ENCODE results near the gene ARAP2.

Gene ARAP2

GRCh38 chr4:36165631-36166005 lies 78.7 kb downstream of the ARAP2 start:
- Histone ChIP-seq H3K9ac (ENCODE audit: low read depth in 1 of 2, low read length in 2 of 2) (no peak overlapping the region), H3K36me3 (ENCODE audit: control insufficient read depth in 1 of 2, insufficient read depth in 2 of 2, low read length in 2 of 2) (peaks cover 5 to 22% of the 10 kb centered on the region in 2 donors), H3K27ac (ENCODE audit: low read depth, low read length) (no peak overlapping the region), H3K27me3 (ENCODE audit: control insufficient read depth in 1 of 2, insufficient read depth in 2 of 2, low read length in 2 of 2) (no peaks in the 10 kb centered on the region), H3K4me1 (ENCODE audit: control insufficient read depth in 1 of 2, insufficient read depth in 2 of 2, low read length in 2 of 2) (no peaks in the 10 kb centered on the region), H3K4me3 (ENCODE audit: low read depth in 1 of 2, low read length in 2 of 2) (no peak overlapping the region), H3K9me3 (ENCODE audit: control insufficient read depth in 1 of 2, low read length in 2 of 2) (no peaks in the 10 kb centered on the region)

GRCh38 chr4:36164900-36165630 lies 79.2 kb downstream of the ARAP2 start:
- H3K4me3 ChIP-seq (ENCODE audit: low read depth in 1 of 2, low read length in 2 of 2), result no peak overlapping the region
- H3K27me3 ChIP-seq (ENCODE audit: control insufficient read depth in 1 of 2, insufficient read depth in 2 of 2, low read length in 2 of 2), result no peaks in the 10 kb centered on the region
- no peaks in the 10 kb centered on the region for H3K9me3 ChIP-seq (ENCODE audit: control insufficient read depth in 1 of 2, low read length in 2 of 2)
- H3K36me3 ChIP-seq (ENCODE audit: control insufficient read depth in 1 of 2, insufficient read depth in 2 of 2, low read length in 2 of 2), result peaks cover 5 to 23% of the 10 kb centered on the region in 2 donors
- no peak overlapping the region for H3K27ac ChIP-seq (ENCODE audit: low read depth, low read length)
- H3K4me1 ChIP-seq (ENCODE audit: control insufficient read depth in 1 of 2, insufficient read depth in 2 of 2, low read length in 2 of 2), result no peaks in the 10 kb centered on the region
- H3K9ac ChIP-seq (ENCODE audit: low read depth in 1 of 2, low read length in 2 of 2), result no peak overlapping the region

- no peak overlapping the region for H3K4me3 ChIP-seq (ENCODE audit: low read depth in 1 of 2, low read length in 2 of 2)
- H3K27me3 ChIP-seq (ENCODE audit: control insufficient read depth in 1 of 2, insufficient read depth in 2 of 2, low read length in 2 of 2), result no peaks in the 10 kb centered on the region
- H3K9me3 ChIP-seq (ENCODE audit: control insufficient read depth in 1 of 2, low read length in 2 of 2), result no peaks in the 10 kb centered on the region
- no peaks in the 10 kb centered on the region for H3K4me1 ChIP-seq (ENCODE audit: control insufficient read depth in 1 of 2, insufficient read depth in 2 of 2, low read length in 2 of 2)
- H3K36me3 ChIP-seq (ENCODE audit: control insufficient read depth in 1 of 2, insufficient read depth in 2 of 2, low read length in 2 of 2), result peaks cover 5 to 29% of the 10 kb centered on the region in 2 donors
- no peak overlapping the region for H3K27ac ChIP-seq (ENCODE audit: low read depth, low read length)
- no peak overlapping the region for H3K9ac ChIP-seq (ENCODE audit: low read depth in 1 of 2, low read length in 2 of 2)
These were observed 81.1 kb downstream of the ARAP2 start for GRCh38 chr4:36163198-36163597.

- H3K27ac ChIP-seq (ENCODE audit: low read depth, low read length), result no peak overlapping the region
- H3K36me3 ChIP-seq (ENCODE audit: control insufficient read depth in 1 of 2, insufficient read depth in 2 of 2, low read length in 2 of 2), result peaks cover 5 to 26% of the 10 kb centered on the region in 2 donors
- no peak overlapping the region for H3K4me3 ChIP-seq (ENCODE audit: low read depth in 1 of 2, low read length in 2 of 2)
- no peaks in the 10 kb centered on the region for H3K9me3 ChIP-seq (ENCODE audit: control insufficient read depth in 1 of 2, low read length in 2 of 2)
- no peaks in the 10 kb centered on the region for H3K27me3 ChIP-seq (ENCODE audit: control insufficient read depth in 1 of 2, insufficient read depth in 2 of 2, low read length in 2 of 2)
- H3K4me1 ChIP-seq (ENCODE audit: control insufficient read depth in 1 of 2, insufficient read depth in 2 of 2, low read length in 2 of 2), result no peaks in the 10 kb centered on the region
- no peak overlapping the region for H3K9ac ChIP-seq (ENCODE audit: low read depth in 1 of 2, low read length in 2 of 2)
These were observed 85.1 kb downstream of the ARAP2 start for GRCh38 chr4:36159208-36159607.

GRCh38 chr4:36152735-36153134 lies 91.6 kb downstream of the ARAP2 start:
- Histone ChIP-seq H3K27ac (ENCODE audit: low read depth, low read length) (no peak overlapping the region), H3K27me3 (ENCODE audit: control insufficient read depth in 1 of 2, insufficient read depth in 2 of 2, low read length in 2 of 2) (no peaks in the 10 kb centered on the region), H3K9ac (ENCODE audit: low read depth in 1 of 2, low read length in 2 of 2) (no peak overlapping the region), H3K4me3 (ENCODE audit: low read depth in 1 of 2, low read length in 2 of 2) (no peak overlapping the region), H3K9me3 (ENCODE audit: control insufficient read depth in 1 of 2, low read length in 2 of 2) (no peaks in the 10 kb centered on the region), H3K4me1 (ENCODE audit: control insufficient read depth in 1 of 2, insufficient read depth in 2 of 2, low read length in 2 of 2) (peaks cover 0 to under 1% of the 10 kb centered on the region in 2 donors), H3K36me3 (ENCODE audit: control insufficient read depth in 1 of 2, insufficient read depth in 2 of 2, low read length in 2 of 2) (peaks cover under 1 to 6% of the 10 kb centered on the region in 2 donors)

- Histone ChIP-seq H3K9me3 (ENCODE audit: control insufficient read depth in 1 of 2, low read length in 2 of 2) (no peaks in the 10 kb centered on the region), H3K4me1 (ENCODE audit: control insufficient read depth in 1 of 2, insufficient read depth in 2 of 2, low read length in 2 of 2) (peaks cover 0 to 2% of the 10 kb centered on the region in 2 donors), H3K4me3 (ENCODE audit: low read depth in 1 of 2, low read length in 2 of 2) (no peak overlapping the region), H3K9ac (ENCODE audit: low read depth in 1 of 2, low read length in 2 of 2) (no peak overlapping the region), H3K27ac (ENCODE audit: low read depth, low read length) (no peak overlapping the region), H3K27me3 (ENCODE audit: control insufficient read depth in 1 of 2, insufficient read depth in 2 of 2, low read length in 2 of 2) (no peaks in the 10 kb centered on the region), H3K36me3 (ENCODE audit: control insufficient read depth in 1 of 2, insufficient read depth in 2 of 2, low read length in 2 of 2) (peaks cover 7 to 10% of the 10 kb centered on the region in 2 donors)
These were observed 101.8 kb downstream of the ARAP2 start for GRCh38 chr4:36142504-36142903.

GRCh38 chr4:36141186-36141585 lies 103.1 kb downstream of the ARAP2 start:
- no peaks in the 10 kb centered on the region for H3K4me1 ChIP-seq (ENCODE audit: control insufficient read depth in 1 of 2, insufficient read depth in 2 of 2, low read length in 2 of 2)
- no peak overlapping the region for H3K27ac ChIP-seq (ENCODE audit: low read depth, low read length)
- no peaks in the 10 kb centered on the region for H3K27me3 ChIP-seq (ENCODE audit: control insufficient read depth in 1 of 2, insufficient read depth in 2 of 2, low read length in 2 of 2)
- H3K9ac ChIP-seq (ENCODE audit: low read depth in 1 of 2, low read length in 2 of 2), result no peak overlapping the region
- H3K4me3 ChIP-seq (ENCODE audit: low read depth in 1 of 2, low read length in 2 of 2), result no peak overlapping the region
- H3K36me3 ChIP-seq (ENCODE audit: control insufficient read depth in 1 of 2, insufficient read depth in 2 of 2, low read length in 2 of 2), result peaks cover 6 to 8% of the 10 kb centered on the region in 2 donors
- H3K9me3 ChIP-seq (ENCODE audit: control insufficient read depth in 1 of 2, low read length in 2 of 2), result no peaks in the 10 kb centered on the region

GRCh38 chr4:36140421-36140820 lies 103.9 kb downstream of the ARAP2 start:
- Histone ChIP-seq H3K36me3 (ENCODE audit: control insufficient read depth in 1 of 2, insufficient read depth in 2 of 2, low read length in 2 of 2) (peaks cover 2 to 6% of the 10 kb centered on the region in 2 donors), H3K9me3 (ENCODE audit: control insufficient read depth in 1 of 2, low read length in 2 of 2) (no peaks in the 10 kb centered on the region), H3K4me3 (ENCODE audit: low read depth in 1 of 2, low read length in 2 of 2) (no peak overlapping the region), H3K27me3 (ENCODE audit: control insufficient read depth in 1 of 2, insufficient read depth in 2 of 2, low read length in 2 of 2) (no peaks in the 10 kb centered on the region), H3K4me1 (ENCODE audit: control insufficient read depth in 1 of 2, insufficient read depth in 2 of 2, low read length in 2 of 2) (no peaks in the 10 kb centered on the region), H3K27ac (ENCODE audit: low read depth, low read length) (no peak overlapping the region), H3K9ac (ENCODE audit: low read depth in 1 of 2, low read length in 2 of 2) (no peak overlapping the region)

GRCh38 chr4:36138220-36138619 lies 106.1 kb downstream of the ARAP2 start:
- H3K36me3 ChIP-seq (ENCODE audit: control insufficient read depth in 1 of 2, insufficient read depth in 2 of 2, low read length in 2 of 2), result peaks cover 0 to 6% of the 10 kb centered on the region in 2 donors

GRCh38 chr4:36137336-36137735 lies 107.0 kb downstream of the ARAP2 start:
- no peaks in the 10 kb centered on the region for H3K9me3 ChIP-seq (ENCODE audit: control insufficient read depth in 1 of 2, low read length in 2 of 2)
- no peak overlapping the region for H3K4me3 ChIP-seq (ENCODE audit: low read depth in 1 of 2, low read length in 2 of 2)
- H3K27ac ChIP-seq (ENCODE audit: low read depth, low read length), result no peak overlapping the region
- no peaks in the 10 kb centered on the region for H3K27me3 ChIP-seq (ENCODE audit: control insufficient read depth in 1 of 2, insufficient read depth in 2 of 2, low read length in 2 of 2)
- no peak overlapping the region for H3K9ac ChIP-seq (ENCODE audit: low read depth in 1 of 2, low read length in 2 of 2)
- peaks cover 0 to 6% of the 10 kb centered on the region in 2 donors for H3K36me3 ChIP-seq (ENCODE audit: control insufficient read depth in 1 of 2, insufficient read depth in 2 of 2, low read length in 2 of 2)
- no peaks in the 10 kb centered on the region for H3K4me1 ChIP-seq (ENCODE audit: control insufficient read depth in 1 of 2, insufficient read depth in 2 of 2, low read length in 2 of 2)

More at GRCh38 chr4:36138220-36138619, 106.1 kb downstream of the ARAP2 start:
- Histone ChIP-seq H3K9me3 (ENCODE audit: control insufficient read depth in 1 of 2, low read length in 2 of 2) (no peaks in the 10 kb centered on the region), H3K27me3 (ENCODE audit: control insufficient read depth in 1 of 2, insufficient read depth in 2 of 2, low read length in 2 of 2) (no peaks in the 10 kb centered on the region), H3K4me3 (ENCODE audit: low read depth in 1 of 2, low read length in 2 of 2) (no peak overlapping the region), H3K27ac (ENCODE audit: low read depth, low read length) (no peak overlapping the region), H3K4me1 (ENCODE audit: control insufficient read depth in 1 of 2, insufficient read depth in 2 of 2, low read length in 2 of 2) (no peaks in the 10 kb centered on the region), H3K9ac (ENCODE audit: low read depth in 1 of 2, low read length in 2 of 2) (no peak overlapping the region)

Measured in duodenal mucosa (tissue), 2 donors.